Fibroblast of pulmonary artery (primary cell): ENCODE measurements around the gene PTPMT1.
A peak's percentile ranks its signal among the peaks of the same experiment; 100 is the strongest.

ENCODE experiments used
- DNase-seq: peaks from one replicate; pipeline ENCODE4 v3.0.0-alpha.2; 2010; ENCODE audit warnings: low read depth
- H3K4me3 ChIP-seq: replicated peaks from 2 replicates; pipeline ENCODE4 v1.5.1; 2011; ENCODE audit warnings: low read depth, mild to moderate bottlenecking, control low read depth, low read length, moderate library complexity
- TF ChIP-seq, protein P1 (sequence below): IDR thresholded peaks from 2 replicates; pipeline ENCODE4 v1.5.1; 2011; ENCODE audit warnings: mild to moderate bottlenecking, control low read depth, low read length, inconsistent platforms; ENCODE audit errors: missing control alignments

PTPMT1 gene

GRCh38 chr11:47616726-47617416 is 51.5 kb downstream of the PTPMT1 start:
- peak; percentile 87 for DNase-seq

DNA sequence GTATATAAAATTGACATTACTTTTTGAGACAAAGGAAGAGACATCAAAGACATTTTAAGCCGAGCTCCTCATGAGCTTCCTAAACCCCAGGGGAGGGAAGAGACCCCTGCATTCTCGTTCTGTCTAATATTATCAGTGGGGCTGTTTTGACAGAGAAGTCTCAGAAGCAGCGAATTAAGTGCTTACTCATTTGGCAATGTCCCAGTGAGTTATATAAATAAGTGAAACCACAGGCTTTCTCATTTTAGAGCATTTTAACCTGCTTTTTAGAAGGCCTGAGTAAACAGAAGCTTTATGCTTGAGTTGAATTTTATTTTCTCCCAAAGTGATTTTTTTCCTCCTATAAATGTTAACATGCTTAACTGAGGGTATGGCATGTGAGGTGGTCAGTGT is 52.0 kb downstream of the PTPMT1 start:
- TF ChIP-seq, protein P1, sequence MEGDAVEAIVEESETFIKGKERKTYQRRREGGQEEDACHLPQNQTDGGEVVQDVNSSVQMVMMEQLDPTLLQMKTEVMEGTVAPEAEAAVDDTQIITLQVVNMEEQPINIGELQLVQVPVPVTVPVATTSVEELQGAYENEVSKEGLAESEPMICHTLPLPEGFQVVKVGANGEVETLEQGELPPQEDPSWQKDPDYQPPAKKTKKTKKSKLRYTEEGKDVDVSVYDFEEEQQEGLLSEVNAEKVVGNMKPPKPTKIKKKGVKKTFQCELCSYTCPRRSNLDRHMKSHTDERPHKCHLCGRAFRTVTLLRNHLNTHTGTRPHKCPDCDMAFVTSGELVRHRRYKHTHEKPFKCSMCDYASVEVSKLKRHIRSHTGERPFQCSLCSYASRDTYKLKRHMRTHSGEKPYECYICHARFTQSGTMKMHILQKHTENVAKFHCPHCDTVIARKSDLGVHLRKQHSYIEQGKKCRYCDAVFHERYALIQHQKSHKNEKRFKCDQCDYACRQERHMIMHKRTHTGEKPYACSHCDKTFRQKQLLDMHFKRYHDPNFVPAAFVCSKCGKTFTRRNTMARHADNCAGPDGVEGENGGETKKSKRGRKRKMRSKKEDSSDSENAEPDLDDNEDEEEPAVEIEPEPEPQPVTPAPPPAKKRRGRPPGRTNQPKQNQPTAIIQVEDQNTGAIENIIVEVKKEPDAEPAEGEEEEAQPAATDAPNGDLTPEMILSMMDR: no peak
- no peak overlapping the region for H3K4me3 ChIP-seq
- peak; percentile 34 for DNase-seq

More at GRCh38 chr11:47616726-47617416, 51.5 kb downstream of the PTPMT1 start:
- H3K4me3 ChIP-seq: no peak overlapping the region
- TF ChIP-seq, protein P1: peak; percentile 98

DNA sequence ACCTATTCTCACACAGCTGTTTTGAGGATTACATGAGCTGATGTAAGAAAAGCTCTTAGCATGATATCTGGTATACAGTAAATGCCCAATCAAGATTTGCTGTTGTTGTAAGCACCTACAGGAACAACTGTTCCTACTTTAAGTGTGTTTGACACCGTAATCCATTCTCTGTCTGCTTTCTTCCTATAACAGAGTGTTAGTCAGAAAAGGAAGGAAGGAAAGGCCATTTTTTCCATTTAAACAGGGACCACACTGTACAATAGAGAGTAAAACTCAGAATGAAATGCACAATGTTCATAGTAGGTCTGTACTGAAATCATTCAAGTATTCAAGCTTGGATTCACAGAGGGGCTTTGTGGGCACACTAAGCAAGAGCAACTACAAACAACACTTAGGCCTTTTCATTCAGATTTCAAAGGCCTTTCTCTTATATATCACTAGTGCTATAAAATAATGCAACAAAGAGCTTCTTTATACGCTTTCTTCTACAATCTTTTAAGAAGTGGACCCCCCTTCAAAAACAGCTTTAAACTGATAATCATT is 55.5 kb downstream of the PTPMT1 start:
- H3K4me3 ChIP-seq: no peak overlapping the region
- DNase-seq: no peak
- TF ChIP-seq, protein P1: no peak
